A549 (cell line): ENCODE measurements around the gene NRXN3.

ENCODE experiments used
- CHD2 ChIP-seq: fragments of 150-350 bp; IDR thresholded peaks from 2 replicates; pipeline ENCODE4 v1.6.1; 2014; ENCODE audit warnings: low read length; ENCODE audit not compliant: partially characterized antibody
- CTCF ChIP-seq: fragments of >200 bp; sonication (Bioruptor Twin); formaldehyde crosslinking; IDR thresholded peaks from 3 replicates; pipeline ENCODE4 v1.5.1; 2016
- EHMT2 ChIP-seq: fragments of 200-600 bp; sonication (generic); IDR thresholded peaks from 2 replicates; pipeline ENCODE4 v1.6.1; 2016; ENCODE audit warnings: antibody characterized with exemption, low read depth, mild to moderate bottlenecking, moderate library complexity
- MAFK ChIP-seq: fragments of 450-650 bp; IDR thresholded peaks from 2 replicates; pipeline ENCODE4 v1.6.1; 2014; ENCODE audit not compliant: partially characterized antibody
- MAX ChIP-seq: IDR thresholded peaks from 2 replicates; pipeline ENCODE4 v1.6.1; 2012
- MYC ChIP-seq: IDR thresholded peaks from 2 replicates; pipeline ENCODE4 v1.6.1; 2012; ENCODE audit warnings: mild to moderate bottlenecking, inconsistent platforms, low read length, improper control_type of control experiment, borderline replicate concordance
- NFE2L2 ChIP-seq: fragments of 150-350 bp; conservative IDR thresholded peaks from 2 replicates; pipeline ENCODE4 v1.6.1; 2014; ENCODE audit warnings: low read length
- NPAS2 ChIP-seq: fragments of 250-450 bp; sonication (Bioruptor Pico); IDR thresholded peaks from 2 replicates; pipeline ENCODE4 v1.8.0; 2022; ENCODE audit warnings: mild to moderate bottlenecking, moderate library complexity, borderline replicate concordance
- POLR2A ChIP-seq: IDR thresholded peaks from 2 replicates; pipeline ENCODE4 v1.6.1; 2012; ENCODE audit warnings: mild to moderate bottlenecking, low read length
- RCOR1 ChIP-seq: fragments of 150-350 bp; IDR thresholded peaks from 2 replicates; pipeline ENCODE4 v1.6.1; 2014; ENCODE audit warnings: antibody characterized with exemption, low read length, low read depth
- REST ChIP-seq: fragments of 200-600 bp; sonication (generic); IDR thresholded peaks from 2 replicates; pipeline ENCODE4 v1.6.1; 2016; ENCODE audit warnings: antibody characterized with exemption, mild to moderate bottlenecking, moderate library complexity
- RFX5 ChIP-seq: fragments of 450-650 bp; IDR thresholded peaks from 2 replicates; pipeline ENCODE4 v1.7.1; 2014; ENCODE audit warnings: antibody characterized with exemption, mild to moderate bottlenecking, moderate library complexity
- USF2 ChIP-seq: fragments of 450-650 bp; IDR thresholded peaks from 2 replicates; pipeline ENCODE4 v1.6.1; 2014; ENCODE audit warnings: antibody characterized with exemption

- no peak for TF ChIP-seq CTCF
- no peak for TF ChIP-seq CHD2
- no peak for TF ChIP-seq NFE2L2
- no peak for TF ChIP-seq POLR2A
- TF ChIP-seq RCOR1 = no peak
- no peak for TF ChIP-seq MYC
- no peak for TF ChIP-seq MAFK
- no peak for TF ChIP-seq EHMT2
- no peak for TF ChIP-seq REST
- TF ChIP-seq NPAS2 (CRISPR knock-in tag) = no peak
- no peak for TF ChIP-seq RFX5
- no peak for TF ChIP-seq USF2
- no peak for TF ChIP-seq MAX
Observed at GRCh38 chr14:79916892-79917291, 1746.7 kb downstream of the NRXN3 start.
